CD4-positive, alpha-beta T cell treated with Interleukin-21 for 1 hour (primary cell): ENCODE data around the gene TRAF5.

Experiments
- DNase-seq: peaks from one replicate; pipeline ENCODE4 v3.0.0-alpha.2; 2020

Gene TRAF5

DNA sequence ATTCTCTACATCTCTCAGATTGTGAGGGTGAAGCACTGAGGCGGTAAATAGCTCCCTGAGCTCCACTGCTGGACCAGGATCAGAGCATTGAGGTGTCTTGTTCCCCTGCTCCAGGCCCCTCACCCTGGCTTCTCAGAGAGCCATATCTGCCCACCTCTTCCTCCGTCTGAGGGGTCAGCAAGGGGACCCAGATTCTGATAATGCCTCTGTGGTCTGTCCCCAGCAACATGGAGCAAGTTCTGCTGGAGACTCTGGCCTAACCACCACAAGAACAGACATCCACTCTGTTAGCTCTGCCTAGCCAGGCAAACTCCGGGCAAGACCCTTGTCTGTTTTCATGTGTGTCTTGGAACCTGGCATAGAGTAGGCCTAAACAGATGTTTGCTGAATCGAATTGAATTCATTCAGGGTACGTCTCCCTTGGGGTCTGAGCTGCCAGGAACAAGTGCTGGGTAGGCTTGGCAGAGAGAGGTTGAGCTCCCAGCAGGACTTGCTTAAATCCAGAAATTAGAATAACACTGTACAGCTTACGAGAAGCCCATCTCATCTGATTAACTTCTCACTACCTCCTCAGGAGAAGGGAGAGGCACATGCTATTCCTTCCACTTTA lies 2.3 kb downstream of the TRAF5 start:
- no peak for DNase-seq

- DNase-seq: no peak
Measured at GRCh38 chr1:211329764-211330201, 3.1 kb downstream of the TRAF5 start.

- no peak for DNase-seq
Measured at GRCh38 chr1:211330282-211330936, 3.8 kb downstream of the TRAF5 start.

DNA sequence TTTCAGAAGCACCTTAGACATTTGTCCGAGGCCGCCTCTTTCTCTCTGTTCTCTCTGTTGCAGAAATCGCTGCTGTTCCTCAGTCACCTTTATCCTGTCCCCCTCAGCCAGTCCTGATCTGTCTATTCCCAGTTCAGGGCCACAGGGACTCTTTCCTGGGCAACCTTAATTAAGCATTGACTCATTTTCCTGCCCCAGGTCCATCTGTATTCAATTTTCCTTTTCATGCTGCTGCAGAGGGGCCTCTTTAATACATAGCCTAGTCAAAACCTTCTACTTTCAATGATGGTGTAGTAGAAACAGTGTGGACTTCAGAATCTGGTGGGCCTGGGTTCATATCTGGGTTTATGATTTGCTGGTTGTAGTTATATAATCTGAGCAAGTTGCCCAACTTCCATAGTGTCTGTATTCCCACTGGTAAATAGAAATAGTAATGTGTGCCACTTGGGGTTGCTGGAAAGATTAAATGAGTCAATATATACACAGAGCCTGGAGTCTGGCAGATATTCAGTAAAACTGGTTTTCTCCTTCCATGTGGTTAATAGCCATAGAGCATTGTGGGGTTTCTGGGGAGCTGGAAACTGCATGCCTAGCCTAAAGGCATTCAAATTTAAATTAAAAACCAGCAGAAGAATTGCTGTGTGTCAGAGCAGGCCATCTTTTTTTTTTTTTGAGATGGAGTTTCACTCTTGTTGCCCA lies 4.5 kb downstream of the TRAF5 start:
- DNase-seq: no peak

- DNase-seq: no peak
Measured at GRCh38 chr1:211332036-211332616, 5.5 kb downstream of the TRAF5 start.

DNA sequence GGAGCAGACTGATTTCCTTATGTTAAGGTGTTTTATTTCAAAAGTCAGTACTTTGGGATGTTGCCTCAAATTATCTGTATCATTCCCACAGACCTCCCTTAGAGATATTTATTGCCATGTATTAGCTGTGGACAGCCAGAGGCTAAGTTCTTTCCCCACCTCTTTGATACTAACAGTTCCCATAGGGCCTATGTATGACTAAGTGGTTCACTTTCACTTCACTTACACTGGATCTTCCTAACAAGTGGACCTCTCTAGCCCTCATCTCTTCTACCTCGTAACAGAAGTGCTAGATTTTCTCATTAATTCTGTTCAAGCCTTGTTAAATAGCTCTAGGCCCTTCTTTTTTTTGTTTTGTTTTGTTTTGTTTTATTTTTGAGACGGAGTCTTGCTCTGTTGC lies 6.2 kb downstream of the TRAF5 start:
- no peak for DNase-seq

DNA sequence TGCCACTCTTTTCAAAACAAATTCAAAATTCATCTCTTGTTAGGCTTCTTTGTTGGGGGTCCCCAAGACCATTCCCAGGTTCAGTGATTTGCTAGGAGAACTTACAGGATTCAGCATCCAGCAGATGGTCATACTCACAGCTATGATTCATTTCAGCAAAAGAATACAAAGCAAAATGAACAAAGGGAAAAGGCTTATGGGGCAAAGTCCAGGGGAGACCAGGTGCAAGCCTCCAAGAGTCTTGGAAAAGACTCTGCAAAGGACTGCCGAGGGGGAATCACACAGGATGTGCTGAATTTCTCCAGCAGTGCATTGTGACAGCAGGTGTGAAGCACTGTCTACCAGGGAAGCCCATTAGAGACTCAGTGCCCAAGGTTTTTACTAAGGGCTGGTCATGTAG lies 7.3 kb downstream of the TRAF5 start:
- no peak for DNase-seq

- no peak for DNase-seq
Measured at GRCh38 chr1:211334986-211335385, 8.4 kb downstream of the TRAF5 start.

GRCh38 chr1:211335522-211336157 lies 9.0 kb downstream of the TRAF5 start:
- DNase-seq: peak; percentile 39

DNA sequence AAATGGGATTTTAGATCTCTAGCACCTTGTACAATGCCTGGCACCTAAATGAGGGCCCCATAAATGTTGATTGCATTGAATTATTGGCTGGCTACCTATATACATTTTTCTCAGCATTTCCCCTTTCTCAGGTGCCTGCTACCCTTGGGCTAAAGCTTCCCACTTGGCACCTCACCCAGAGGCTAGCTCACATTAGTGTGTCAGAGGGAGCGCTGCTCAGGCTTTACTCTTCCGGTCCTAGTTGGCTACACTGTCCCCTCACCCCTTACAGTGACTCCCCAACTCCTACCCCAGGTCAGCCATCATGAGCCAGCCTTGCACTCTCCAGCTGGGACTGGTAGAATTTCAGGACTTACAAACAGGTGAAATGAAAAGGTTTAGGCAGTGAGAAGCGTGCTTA lies 9.5 kb downstream of the TRAF5 start:
- no peak for DNase-seq

DNA sequence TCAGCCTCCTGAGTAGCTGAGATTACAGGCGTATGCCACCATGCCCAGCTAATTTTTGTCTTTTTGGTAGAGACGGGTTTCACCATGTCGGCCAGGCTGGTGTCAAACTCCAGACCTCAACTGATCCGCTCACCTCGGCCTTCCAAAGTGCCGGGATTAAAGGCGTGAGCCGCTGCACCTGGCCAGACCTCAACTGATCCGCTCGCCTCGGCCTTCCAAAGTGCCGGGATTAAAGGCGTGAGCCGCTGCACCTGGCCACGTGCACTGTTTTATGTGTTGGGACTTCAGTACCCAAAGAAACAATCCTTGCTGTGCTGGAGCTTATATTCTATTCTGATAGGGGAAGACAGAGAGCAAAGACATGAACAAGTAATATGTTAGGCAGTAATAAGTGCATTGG lies 10.1 kb downstream of the TRAF5 start:
- no peak for DNase-seq

DNA sequence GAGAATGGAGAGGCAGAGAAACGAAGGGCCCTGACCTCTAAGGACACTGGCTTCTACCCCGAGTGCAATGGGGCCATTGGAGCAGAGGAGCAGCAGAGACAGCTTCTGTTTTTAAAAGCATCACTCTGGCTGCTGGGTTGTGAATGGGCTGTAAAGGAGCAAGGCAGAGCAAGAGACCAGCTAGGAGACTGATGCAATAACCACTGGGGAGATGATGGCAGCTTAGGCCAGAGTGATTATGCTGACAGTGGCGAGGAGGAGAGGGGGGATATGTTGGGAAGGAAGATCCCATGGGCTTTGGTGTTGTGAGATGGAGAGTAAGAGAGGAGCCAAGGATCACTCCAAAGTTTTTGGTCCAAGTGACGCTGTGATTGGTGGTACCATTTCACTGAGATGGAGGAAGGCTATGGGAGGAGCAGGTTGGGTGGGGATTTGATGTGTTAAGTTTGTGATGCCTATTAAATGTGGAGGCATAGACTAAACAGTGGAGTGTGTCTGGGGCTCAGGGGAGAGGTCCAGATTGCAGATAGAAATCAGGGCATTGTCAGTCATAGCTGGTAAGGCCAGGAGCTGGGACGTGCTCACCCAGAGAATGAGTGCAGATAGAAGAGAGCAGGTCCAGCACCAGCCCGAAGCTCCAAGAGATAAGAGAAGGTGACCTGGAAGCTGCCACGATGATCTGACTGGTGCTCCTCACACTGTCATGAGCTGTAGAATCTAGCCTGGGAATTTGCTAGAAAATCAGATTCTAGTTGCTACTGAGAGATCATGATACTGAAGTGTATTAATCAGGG lies 11.0 kb downstream of the TRAF5 start:
- DNase-seq: no peak

DNA sequence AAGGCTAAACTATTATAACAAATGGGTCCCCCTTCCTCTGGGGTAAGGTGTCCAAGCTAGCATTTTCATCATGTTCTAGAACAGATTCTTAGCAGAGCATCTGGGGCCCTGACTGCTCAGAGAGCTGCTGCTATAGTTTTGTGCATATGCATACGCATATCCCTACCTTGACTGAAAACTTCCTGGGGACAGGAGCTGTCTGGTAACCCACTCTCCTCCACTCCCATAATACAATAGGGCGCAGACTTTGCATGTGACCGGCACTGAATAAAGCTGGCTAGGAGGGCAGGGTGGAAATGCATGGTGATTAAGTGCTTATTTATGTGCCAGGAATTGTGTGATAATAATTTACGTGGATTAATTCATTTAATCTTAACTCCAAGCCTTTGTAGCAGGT lies 11.6 kb downstream of the TRAF5 start:
- no peak for DNase-seq

DNA sequence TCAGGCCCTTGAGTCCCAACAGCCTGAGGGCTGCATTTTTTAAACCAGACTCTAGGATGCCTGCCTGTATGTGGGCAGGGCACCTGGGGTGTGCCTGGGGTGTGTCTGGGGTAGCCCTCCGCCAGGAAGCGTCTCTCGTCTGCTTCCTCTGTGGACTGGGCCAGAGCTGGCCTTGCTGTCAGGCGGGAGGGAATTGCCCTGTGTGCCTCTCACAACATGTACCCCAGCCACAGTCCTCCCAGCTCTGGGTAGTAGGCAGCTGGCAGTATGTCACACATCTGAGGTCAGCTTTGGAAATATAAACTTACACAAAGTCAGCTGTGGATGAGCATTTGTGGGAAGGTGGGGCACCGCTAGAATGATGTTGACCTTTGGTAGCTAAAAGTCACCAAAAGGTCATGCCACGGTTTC lies 13.0 kb downstream of the TRAF5 start:
- no peak for DNase-seq

GRCh38 chr1:211340622-211341507 lies 14.2 kb downstream of the TRAF5 start:
- no peak for DNase-seq

- no peak for DNase-seq
Measured at GRCh38 chr1:211341999-211342398, 15.4 kb downstream of the TRAF5 start.

DNA sequence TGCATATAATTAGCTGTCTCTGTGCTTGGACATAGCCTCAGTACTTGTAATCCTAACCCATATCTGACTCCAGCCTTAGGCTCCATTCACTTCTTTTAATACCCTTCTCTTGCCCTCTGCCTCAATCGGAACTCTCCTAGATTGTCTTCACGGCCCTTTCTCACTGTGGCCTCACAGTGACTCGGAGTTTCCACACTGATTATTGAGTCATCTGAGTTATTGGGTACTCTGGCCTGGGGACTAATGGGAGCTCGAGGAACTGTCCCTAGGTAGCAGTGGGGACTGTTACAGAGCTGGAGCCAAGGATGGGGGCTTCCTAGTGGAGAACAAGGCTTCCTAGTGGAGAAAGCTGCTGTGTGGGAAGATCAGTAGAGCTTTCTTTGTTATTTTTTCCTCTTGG lies 17.0 kb downstream of the TRAF5 start:
- DNase-seq: no peak

DNA sequence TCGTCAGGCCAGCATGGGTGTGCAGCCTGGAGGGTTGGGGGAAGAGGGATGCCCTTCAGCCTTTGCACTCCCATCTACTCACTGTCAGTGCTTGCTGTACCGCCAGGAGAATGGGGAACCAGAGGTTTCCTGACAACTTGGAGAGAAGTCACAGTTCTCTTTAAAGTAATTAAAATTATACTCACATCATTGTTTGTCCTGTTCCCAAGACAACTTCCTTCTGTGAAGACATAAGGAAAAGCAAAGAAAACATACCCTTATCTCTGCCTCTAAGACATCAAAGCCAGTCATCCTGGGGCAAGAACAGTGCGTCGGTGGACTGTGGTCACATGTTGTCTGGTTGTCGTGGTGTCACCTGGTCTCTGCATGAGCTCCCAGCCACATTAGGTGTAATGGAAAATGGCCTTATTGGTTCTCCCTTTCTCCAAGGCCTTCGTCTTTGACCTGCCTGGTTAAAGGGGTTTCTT lies 17.6 kb downstream of the TRAF5 start:
- DNase-seq: no peak

- DNase-seq: no peak
Measured at GRCh38 chr1:211345719-211346118, 19.1 kb downstream of the TRAF5 start.

DNA sequence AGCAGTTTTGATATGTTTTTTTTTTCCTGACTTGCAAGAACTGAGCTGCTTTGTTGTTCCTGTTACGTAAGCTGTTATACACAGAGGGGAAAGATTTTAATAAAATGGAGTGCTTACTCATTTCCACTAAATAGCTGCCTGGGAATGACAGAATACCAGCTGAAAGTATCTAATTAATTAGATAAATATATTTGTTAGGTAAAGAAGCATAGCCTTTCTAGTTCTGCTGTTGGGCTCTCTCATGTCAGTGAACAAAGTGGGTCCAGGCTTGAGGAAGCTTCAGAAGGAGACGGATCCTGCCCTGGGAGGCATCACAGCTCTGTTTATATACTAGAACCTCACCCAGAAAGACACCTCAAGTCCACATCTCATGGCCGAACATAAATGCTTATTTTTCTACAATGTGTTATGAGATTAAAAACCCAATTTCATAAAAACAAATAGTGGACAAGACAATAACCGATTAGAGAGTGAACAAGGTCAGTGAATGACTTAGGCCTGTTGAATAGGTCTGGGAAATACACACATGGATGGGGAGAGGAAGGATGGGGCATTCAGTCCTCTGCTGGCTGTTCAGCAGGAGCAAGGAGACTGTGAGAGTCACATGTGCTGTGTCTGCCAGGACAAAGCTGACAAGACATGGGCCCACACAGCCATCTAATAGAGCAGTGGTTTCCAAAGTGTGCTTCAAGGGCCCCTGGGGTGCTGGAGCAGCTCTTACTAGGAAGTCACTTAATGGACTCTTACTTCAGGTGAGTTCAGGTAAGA lies 20.6 kb downstream of the TRAF5 start:
- DNase-seq: no peak

GRCh38 chr1:211348547-211348946 lies 21.9 kb downstream of the TRAF5 start:
- no peak for DNase-seq
